ENCODE data around the gene PLEKHA1.

The PLEKHA1 gene

DNA sequence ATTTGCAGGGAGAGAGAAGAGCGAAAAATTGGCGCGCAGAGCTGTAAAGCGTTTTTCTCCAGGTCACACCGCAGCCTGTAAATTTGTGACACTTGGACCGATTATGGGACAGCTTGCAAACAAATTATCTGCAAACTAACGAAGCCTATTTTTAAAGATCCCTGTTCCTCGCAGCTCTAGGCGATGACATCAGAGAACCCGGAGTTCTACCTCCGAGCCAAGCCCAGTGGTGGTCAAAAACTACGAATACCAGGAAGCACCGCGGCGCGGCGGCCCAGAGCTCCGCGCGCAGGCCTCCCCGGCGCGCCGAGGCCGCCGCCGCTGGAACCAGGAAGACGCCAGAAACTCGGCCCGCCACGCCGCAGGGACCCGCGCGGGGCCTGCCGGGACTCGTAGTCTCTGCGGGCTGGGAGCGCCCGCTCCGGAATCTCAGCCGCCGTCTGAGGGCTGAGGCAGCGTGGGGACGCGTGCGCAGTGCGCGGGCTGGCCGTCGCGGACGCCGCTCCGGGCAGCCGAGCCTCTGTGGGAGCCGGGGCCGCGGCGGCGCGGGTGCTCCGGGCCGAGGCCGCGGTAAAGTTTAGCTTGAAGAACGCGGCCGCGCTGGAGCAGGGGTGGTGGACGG lies at the start of gene PLEKHA1:
Gene PLEKHA1, plus strand, starts transcription at position 472 of the 622 bp plus-strand sequence. CDS start 18,493 bp downstream, outside the sequence.
- peak; percentile 86 to 98 (median 96) for DNase-seq
- intact Hi-C loops (cut with DNase I): loop anchor here (10.0 kb wide), 1 partner anchor 50 kb away; no protein-coding TSS in a partner anchor

DNA sequence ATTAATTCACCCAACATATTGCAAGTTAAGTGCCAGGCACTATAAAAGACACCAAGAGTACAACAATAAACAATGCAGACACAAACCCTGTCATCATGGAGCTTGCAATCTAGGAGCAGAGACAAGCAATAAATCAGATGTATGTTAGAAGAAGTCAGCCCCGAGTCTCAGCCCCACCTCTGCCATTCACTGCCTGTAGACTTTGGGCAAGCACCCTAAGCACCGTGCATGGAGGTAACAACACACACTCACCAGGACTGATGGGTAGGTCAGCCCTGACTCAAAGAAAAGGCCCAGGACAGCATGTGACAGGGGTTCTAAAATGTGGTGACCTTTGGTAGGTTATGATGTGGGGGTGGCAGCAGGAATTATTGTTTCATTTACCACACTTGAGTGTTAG lies 49.3 kb upstream of the PLEKHA1 start:
- DNase-seq: no peak
- intact Hi-C loops (cut with DNase I): no loop called here

DNA sequence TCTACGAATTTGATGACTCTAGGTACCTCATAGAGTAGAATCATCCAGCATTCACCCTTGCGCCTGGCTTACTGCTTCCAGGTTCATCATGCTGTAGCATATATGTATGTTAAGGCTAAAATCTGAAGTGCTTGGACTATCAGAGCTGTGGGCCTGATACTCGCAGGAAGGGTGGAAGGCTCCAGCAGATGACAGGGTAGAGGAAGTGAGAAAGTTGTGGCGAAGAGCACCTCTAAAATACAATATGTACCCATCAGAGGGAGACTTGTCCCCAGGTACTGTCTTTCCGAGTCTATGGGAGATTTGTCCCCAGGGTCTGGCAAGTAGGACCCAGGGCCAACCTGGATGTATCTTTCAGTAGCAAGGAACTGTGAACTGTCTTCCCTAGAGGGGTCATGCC lies 48.1 kb upstream of the PLEKHA1 start:
- intact Hi-C loops (cut with DNase I): no loop called here
- DNase-seq: peak in 3 of 42 donors; percentile 6 to 26 (median 20)

DNA sequence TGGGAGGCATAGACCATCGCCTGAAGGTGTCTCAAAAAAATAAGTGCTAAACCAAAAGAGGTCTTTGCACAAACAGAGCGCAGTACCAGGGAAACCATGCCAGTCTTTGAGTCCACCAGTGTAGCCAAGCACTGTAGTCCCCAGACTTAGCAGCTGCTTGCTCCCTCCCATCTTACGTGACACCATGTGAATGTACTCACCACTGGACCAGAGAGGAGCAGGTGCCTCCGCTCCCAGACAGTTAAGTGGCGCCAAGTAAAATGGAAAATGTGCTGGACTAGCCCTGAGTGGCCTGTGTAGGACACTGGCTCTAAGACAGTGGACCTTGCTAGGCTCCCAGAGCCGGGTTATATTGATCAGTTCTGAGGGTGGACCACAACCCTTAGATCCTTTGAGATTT lies 47.7 kb upstream of the PLEKHA1 start:
- DNase-seq: peak in 3 of 42 donors; percentile 4 to 31 (median 7)
- intact Hi-C loops (cut with DNase I): no loop called here

DNA sequence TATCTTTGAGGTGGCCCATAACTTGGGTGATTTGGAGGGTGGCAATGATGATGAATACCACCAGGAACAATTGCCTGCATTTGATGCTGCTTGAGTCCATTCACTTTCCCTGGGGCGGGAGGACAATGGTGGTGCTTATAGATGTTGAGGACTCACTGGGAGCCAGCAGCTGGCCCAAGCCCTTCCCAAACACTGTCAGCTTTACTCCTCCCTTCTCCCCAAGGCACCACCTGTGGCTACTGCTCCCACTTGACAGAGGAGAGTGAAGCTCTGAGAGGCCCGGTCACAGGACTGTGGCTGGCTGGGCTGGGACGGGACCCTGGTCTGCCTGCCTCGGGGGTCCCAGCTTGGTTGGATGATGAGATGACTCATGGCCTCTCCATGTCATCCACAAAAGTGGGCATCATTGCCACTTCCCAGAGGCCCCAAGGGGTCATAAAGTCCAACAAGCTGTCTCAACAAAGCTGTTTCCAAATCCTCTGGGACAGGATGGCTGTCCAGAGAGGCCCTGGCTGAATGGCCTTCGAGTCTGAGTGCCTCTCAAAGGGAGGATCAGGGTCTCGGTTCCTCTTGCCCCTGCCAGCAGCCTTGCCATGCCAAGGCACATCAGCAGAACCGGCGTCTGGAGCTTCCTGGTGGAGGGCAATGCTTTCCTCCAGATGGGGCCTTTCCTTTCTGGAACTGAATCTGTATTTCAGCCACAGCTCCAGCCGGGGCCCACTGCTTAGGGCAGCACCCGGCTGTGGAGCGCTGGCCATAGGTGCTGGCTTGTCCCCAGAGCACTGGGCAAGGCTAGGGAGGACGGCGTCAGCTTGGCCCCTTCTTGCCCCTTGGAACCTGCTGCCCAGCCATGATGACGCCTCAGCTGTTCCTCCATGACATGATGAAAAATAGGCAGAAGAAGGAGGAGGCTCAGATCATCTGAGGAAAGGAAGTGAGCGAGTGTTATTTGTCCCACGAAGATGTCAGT lies 47.0 kb upstream of the PLEKHA1 start:
- DNase-seq: peak in 3 of 42 donors; percentile 4 to 41 (median 23)
- intact Hi-C loops (cut with DNase I): no loop called here

DNA sequence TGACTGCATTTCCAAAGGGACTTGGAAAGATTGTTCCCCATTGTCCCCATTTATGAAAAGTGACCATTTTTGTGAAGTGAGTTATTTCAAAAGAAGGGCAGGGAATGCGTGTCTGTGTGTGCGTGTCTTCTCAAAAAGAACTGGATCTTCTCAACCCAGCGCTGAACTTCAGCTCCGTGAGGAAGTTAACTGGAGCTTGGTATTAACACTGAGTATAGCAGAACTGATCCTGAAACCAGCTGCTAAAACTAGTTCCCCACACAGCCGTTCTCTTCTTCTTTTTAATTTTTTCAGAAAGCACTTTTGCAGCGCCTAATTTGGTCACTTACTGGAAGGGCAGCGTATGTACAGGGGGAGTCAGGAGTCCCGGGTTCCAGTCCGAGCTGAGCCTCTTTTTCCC lies 45.8 kb upstream of the PLEKHA1 start:
- DNase-seq: peak in 4 of 42 donors; percentile 1 to 38 (median 10)
- intact Hi-C loops (cut with DNase I): no loop called here

DNA sequence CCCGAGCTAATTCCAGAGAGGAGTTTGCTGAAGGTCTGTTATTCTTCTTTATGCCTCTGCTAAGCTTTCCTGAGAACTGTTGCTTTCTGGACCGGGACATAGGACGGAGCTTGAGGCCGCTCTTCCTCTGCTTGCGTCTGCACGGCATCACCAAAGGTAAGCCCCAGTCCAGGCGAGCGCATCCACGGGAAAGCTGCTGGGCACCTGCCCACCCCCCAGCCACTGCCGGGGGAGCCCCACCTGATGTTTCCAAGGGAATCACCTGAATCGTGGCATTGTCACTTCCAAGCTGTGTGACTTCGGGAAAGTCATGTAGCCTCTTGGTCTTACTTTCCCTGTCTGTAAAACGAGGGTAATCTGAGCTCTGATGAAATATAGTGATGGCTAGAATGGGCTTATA lies 45.1 kb upstream of the PLEKHA1 start:
- intact Hi-C loops (cut with DNase I): no loop called here

DNA sequence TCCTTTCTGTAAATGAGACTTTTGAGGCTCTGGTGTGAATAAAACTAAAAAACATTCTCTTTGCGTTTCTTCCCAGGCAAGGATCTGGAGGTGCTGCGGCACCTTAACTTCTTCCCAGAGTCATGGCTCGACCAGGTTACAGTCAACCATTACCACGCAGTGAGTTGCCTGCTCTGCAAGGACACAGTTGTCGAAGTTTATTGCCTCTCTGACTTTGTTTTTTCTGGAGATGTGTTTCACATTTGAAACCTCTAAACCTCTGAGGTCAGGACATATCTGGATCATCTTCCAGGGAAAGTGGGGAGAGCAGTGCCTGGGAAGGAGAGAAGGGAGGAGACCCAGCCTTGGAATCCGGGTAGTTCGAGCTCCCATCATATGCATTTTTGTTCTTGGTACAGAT lies 43.4 kb upstream of the PLEKHA1 start:
- intact Hi-C loops (cut with DNase I): no loop called here
- DNase-seq: peak in 3 of 42 donors; percentile 1 to 46 (median 4)

More for the DNA sequence above, 45.1 kb upstream of the PLEKHA1 start:
- DNase-seq: peak in 2 of 42 donors; percentile 7 to 29

DNA sequence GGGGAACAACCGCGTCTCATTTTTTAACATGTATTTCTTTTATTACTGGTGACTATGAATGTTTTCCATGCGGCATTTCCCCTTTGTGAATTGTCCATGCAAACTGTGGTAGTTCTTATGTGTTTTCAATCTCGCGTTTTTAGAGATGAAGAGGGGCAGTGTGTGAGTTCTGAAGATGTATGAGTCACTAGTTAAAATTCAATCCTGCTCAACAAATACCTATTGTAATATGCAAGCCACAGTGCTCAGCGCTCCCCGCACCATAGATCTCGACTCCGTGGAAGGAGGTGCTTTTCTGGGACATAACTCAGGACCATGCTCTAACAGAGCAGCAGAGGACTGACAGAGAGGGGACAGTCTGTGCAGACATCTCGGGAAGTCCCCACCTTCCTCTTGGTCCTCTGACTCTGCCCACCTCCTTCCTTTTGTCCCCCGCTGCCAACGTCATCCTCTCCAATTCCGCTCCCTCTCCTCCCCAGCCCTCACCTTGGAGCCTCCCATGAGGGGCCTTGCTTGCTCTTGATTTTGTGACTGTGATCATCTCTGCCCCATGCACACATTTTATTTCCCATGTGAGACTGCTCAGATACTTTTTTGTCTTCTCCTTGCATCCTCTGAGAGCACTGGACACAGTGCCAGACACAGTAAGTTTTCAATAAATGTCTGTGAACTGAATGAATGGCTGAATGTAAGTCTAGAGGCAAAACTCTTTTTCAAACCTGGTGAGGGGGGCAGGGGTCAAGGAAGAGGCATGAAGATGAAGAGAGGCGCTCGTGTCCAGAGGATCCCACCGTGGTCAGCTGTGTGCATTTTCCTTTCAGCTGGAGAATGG lies 42.7 kb upstream of the PLEKHA1 start:
- DNase-seq: peak in 37 of 42 donors; percentile 23 to 81 (median 60)
- intact Hi-C loops (cut with DNase I): no loop called here

DNA sequence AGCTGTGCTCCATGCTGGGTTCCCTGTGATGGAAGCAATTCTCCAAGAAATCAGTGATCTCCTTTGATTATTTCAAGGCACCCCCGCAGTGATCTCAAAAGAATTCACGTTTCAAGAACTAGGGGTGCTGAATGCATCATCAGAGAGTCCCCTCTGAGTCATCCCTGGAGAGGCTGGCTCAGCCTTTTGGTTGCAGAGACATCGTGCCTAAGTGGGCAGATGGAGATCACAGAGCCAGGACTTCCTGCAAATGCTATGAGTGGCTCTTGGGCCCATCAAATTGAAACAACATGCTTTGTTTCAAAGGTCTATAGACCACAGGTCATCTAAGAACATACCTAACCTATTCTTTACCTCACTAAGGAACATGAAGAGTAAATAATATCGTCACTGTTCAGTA lies 41.5 kb upstream of the PLEKHA1 start:
- intact Hi-C loops (cut with DNase I): no loop called here
- peak in 1 of 42 donors; percentile 39 for DNase-seq

DNA sequence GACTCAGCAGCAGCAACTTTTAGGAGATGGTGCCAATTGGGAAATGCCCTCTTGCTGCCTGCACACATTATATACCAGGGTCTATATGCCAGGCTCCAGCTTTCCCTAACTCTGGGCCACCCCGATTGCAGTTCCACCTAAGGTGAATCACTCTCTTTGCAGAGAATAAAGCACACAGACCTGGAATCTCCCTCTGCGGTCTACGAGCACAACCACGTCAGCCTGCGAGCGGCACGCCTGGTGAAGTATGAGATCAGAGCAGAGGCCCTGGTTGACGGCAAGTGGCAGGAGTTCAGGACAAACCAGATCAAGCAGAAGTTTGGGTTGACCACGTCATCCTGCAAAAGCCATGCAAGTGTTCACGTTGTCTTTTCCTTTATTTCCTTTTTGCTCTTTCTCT lies 38.2 kb upstream of the PLEKHA1 start:
- peak in 1 of 42 donors; percentile 39 for DNase-seq
- intact Hi-C loops (cut with DNase I): no loop called here

DNA sequence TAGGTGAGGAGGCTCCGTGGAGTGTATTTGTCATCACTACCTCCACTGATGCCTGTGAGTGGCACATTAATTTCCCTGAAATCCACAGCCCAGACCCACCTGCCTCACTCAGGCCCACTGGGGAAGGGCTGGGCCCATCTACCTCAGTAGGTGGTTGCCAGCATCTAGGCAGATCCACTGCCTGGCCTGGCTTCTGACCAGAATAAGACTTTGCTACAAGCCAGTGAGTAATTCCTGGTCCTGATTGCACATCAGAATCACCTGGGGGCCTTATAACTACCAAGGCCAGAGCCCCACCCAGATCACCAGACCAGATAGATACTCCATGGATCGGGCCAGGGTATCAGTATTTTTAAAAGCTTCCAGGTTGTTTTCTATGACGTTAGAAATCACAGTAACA lies 37.5 kb upstream of the PLEKHA1 start:
- DNase-seq: peak in 1 of 42 donors; percentile 35
- intact Hi-C loops (cut with DNase I): no loop called here

DNA sequence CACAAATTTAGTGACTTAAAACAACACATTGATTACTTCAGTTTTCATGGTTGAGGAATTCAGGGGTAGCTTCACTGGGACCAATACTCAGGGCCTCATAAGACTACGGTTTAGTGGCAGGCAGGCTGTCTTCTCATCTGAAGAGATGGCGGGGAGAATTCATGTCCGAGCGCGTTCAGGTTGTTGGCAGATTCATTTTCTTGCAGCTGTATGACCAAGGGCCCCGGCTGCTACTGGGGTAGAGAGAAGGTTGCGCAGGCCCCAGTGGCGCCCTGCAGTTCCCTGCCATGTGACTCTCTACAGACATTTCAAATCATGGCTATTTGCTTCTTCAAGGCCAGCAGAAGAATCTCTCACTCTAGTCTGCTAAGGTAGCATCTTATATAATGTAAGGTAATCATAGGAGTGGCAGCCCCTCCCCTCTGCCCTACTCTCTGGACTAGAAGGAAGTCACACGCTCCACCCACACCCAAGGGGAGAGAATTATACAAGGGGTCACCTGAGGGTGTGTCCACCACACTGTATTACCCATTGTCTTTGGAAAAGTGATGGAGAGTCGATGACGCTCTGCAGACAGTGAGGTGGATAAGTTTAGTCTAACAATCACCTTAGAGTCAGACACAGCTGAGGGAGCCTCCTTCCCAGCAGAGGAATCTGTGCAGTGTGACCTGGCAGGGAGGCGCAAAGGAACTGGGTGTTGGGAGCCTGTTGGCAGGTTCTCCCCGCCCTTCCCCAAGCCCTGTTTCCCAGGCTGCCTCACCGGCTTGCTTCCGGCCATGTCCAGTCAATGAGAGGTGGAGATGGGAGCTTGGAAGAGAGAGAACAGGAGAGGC lies 35.7 kb upstream of the PLEKHA1 start:
- DNase-seq: peak in 2 of 42 donors; percentile 27 to 33
- intact Hi-C loops (cut with DNase I): no loop called here

DNA sequence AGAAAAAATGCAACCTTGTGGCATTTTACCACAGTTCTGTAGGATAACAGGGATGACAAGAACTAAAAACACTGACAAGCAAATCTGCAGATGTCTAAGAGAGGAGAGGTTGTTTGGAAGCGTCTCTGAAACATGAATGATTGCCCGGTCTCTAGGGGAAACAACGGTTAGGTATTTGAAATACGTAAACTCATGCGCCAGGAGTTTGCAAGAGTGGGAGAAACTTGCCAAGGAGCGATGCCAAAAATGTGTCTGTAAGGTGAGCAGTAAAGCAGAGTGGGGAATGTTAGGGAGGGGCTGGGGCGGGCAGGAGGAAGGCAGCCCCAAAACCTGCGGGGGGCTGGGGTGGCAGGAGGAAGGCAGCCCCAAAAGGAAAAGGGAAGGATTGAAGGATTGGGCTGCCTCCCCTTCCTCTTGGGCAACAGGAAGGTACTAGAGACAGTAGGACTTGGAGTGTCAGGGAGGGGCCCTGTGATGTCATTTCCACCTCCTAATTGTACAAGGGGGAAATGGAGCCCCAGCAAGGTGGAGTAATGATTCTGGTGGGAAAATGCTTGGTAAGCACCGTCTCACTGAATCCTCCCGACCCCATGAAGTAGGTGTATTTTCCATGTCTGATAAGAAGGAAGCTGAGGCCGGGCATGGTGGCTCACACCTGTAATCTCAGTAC lies 33.2 kb upstream of the PLEKHA1 start:
- peak in 2 of 42 donors; percentile 7 to 37 for DNase-seq
- intact Hi-C loops (cut with DNase I): loop anchor here (5.0 to 10.0 kb wide), 2 partner anchors 44 to 94 kb away; no protein-coding TSS in a partner anchor

DNA sequence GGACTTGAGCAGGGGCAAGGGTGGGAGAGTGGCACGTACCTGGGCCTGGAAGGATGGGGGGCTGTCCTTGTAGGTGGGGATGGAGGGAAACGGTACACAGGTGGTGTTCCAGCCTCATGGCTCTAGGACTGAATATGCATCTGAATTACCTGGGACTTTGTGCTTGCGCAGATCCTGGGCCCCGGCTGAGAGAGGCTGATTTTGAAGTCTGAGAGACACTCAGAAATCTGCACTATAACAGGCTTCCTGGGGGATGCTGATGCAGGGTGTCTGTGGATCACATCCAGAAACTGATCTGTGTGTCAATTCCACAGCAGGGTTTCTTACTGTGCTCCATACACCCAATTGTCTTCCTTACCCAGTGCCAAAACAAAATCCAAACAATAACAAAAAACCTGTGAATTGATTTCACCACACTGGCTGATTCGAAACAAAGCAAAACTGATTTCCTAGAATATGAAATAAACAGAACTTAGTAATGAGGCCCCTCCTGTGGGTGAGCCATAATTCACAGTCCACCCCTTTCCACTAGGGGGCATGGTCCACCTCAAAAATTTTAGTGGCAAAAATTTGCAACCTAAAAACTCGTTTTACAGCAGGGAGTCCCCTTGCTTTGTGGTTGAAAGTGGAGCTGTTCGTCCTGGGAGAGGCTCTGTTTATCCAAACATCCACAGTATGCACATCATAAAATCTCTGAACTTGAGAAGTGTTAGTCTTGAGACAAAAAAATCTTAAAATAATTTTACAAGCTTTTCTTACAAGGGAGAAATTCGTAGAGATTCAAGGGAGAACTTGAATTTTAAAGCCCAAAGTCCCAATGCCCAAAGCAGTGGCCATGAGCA lies 32.0 kb upstream of the PLEKHA1 start:
- intact Hi-C loops (cut with DNase I): loop anchor here (5.0 to 10.0 kb wide), 2 partner anchors 45 to 92 kb away; no protein-coding TSS in a partner anchor
- DNase-seq: peak in 39 of 42 donors; percentile 26 to 90 (median 67)

DNA sequence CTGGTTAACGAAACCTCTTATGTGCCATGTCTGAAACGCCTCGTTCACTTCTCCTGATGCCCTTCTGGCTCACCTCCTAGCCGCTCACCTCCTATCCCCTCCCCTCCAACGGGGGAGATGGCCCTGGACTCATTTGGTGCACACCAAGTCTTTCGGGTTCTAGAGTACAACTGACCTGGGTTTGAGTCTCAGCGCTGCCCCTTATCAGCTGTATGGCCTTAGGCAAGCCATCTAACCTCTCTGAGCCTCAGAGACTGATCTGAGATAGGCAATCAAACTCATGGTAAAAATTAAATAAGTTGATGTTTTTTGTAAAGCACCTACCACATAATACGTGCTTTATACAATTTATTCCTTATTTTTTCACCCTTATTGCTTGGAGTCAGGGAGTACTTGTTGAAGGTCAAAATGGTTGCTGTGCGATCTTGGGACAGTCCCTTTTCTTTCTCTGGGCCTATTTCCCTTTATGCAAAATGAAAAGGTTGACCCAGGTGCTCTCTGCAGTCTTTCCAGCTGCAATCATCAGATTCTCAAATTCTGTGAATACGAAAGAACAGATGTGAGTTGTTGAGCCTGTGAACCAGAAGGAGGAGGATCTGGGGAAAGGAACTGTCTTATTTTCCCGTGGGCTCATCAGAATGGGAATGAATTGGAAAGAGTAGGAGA lies 31.2 kb upstream of the PLEKHA1 start:
- peak in 1 of 42 donors; percentile 10 for DNase-seq
- intact Hi-C loops (cut with DNase I): loop anchor here (5.0 to 10.0 kb wide), 2 partner anchors 46 to 92 kb away; no protein-coding TSS in a partner anchor

Data from head of caudate nucleus (tissue), 42 donors.